Astrocyte (in vitro differentiated cells and primary cell): Measurements from ENCODE around the gene CADPS. TPM values are rescaled to one million over a fixed set of nuclear protein-coding genes. Genes with fewer than 3 reads are reported as not detected.

ENCODE experiments used
- DNase-seq: peaks from one replicate; pipeline ENCODE4 v3.0.0-alpha.2; 2010; ENCODE audit warnings: low read depth
- FAIRE-seq: peaks from 2 replicates; lab custom pipeline; 2011; peaks lifted over from hg19 to GRCh38; lab: Jason Lieb, UNC
- H2AFZ ChIP-seq: 2 replicates; pipeline ENCODE4 v1.6.0; 2012; ENCODE audit warnings: low read depth, low read length, inconsistent platforms
- H3K27ac ChIP-seq: 2 replicates; pipeline ENCODE4 v1.5.1; 2011; ENCODE audit warnings: low read depth, low read length, inconsistent platforms
- H3K27me3 ChIP-seq: 2 replicates; pipeline ENCODE4 v1.6.0; 2011; ENCODE audit warnings: low read length, inconsistent platforms; ENCODE audit not compliant: insufficient read depth
- H3K36me3 ChIP-seq: 2 replicates; pipeline ENCODE4 v1.5.1; 2011; ENCODE audit warnings: low read length, inconsistent platforms; ENCODE audit not compliant: insufficient read depth
- H3K4me1 ChIP-seq: 2 replicates; pipeline ENCODE4 v1.5.1; 2011; ENCODE audit warnings: low read length, inconsistent platforms; ENCODE audit not compliant: insufficient read depth
- H3K4me2 ChIP-seq: 2 replicates; pipeline ENCODE4 v1.6.0; 2012; ENCODE audit warnings: low read length, inconsistent platforms
- H3K4me3 ChIP-seq: 2 replicates; pipeline ENCODE4 v1.5.1; 2011; ENCODE audit warnings: low read depth, mild to moderate bottlenecking, low read length, inconsistent platforms; ENCODE audit not compliant: insufficient read depth
- H3K79me2 ChIP-seq: 2 replicates; pipeline ENCODE4 v1.6.0; 2012; ENCODE audit warnings: mild to moderate bottlenecking, low read length, inconsistent platforms; ENCODE audit not compliant: insufficient read depth
- H3K9ac ChIP-seq: 2 replicates; pipeline ENCODE4 v1.6.0; 2012; ENCODE audit warnings: mild to moderate bottlenecking, low read length, inconsistent platforms
- H3K9me3 ChIP-seq: 2 replicates; pipeline ENCODE4 v1.5.1; 2012; ENCODE audit warnings: low read depth, mild to moderate bottlenecking, low read length, inconsistent platforms; ENCODE audit not compliant: insufficient read depth
- H4K20me1 ChIP-seq: 2 replicates; pipeline ENCODE4 v1.6.0; 2012; ENCODE audit warnings: low read length, inconsistent platforms; ENCODE audit not compliant: insufficient read depth
- H3K27ac Mint-ChIP-seq: one replicate; pipeline ENCODE4 v1.8.0; 2021; ENCODE audit warnings: mild to moderate bottlenecking, mixed read lengths; ENCODE audit not compliant: unreplicated experiment
- H3K27me3 Mint-ChIP-seq: one replicate; pipeline ENCODE4 v1.8.0; 2021; ENCODE audit warnings: low read depth, mixed read lengths; ENCODE audit not compliant: unreplicated experiment
- H3K36me3 Mint-ChIP-seq: one replicate; pipeline ENCODE4 v1.8.0; 2021; ENCODE audit warnings: low read depth, mixed read lengths; ENCODE audit not compliant: unreplicated experiment
- H3K4me1 Mint-ChIP-seq: one replicate; pipeline ENCODE4 v1.8.0; 2021; ENCODE audit warnings: low read depth, mixed read lengths; ENCODE audit not compliant: unreplicated experiment
- H3K4me3 Mint-ChIP-seq: one replicate; pipeline ENCODE4 v1.8.0; 2021; ENCODE audit warnings: mild to moderate bottlenecking, moderate library complexity, mixed read lengths; ENCODE audit not compliant: unreplicated experiment
- H3K9me3 Mint-ChIP-seq: one replicate; pipeline ENCODE4 v1.8.0; 2021; ENCODE audit warnings: mild to moderate bottlenecking, mixed read lengths; ENCODE audit not compliant: unreplicated experiment
- CTCF ChIP-seq: IDR thresholded peaks from 2 replicates; pipeline ENCODE4 v1.5.1; 2011; ENCODE audit warnings: low read depth, mild to moderate bottlenecking, inconsistent platforms, low read length, moderate library complexity; ENCODE audit not compliant: insufficient read depth
- EZH2 ChIP-seq: IDR thresholded peaks from 2 replicates; pipeline ENCODE4 v1.6.1; 2012; ENCODE audit warnings: mild to moderate bottlenecking, low read length, inconsistent platforms; ENCODE audit not compliant: insufficient read depth
- total RNA-seq: library from RNA; stranded (reverse); gene quantifications from 2 replicates; pipeline ENCODE4 v1.2.1, GENCODE V29; 2021

The CADPS gene
- total RNA-seq, 1 donor from 2014 or later: 5.4 TPM

GRCh38 chr3:62570888-62571287, 304.3 kb downstream of the CADPS start:
- Histone ChIP-seq H3K4me1 (peaks cover 15% of the 10 kb centered on the region), H3K79me2 (no peaks in the 10 kb centered on the region), H3K9ac (no peak overlapping the region), H3K9me3 (no peaks in the 10 kb centered on the region), H3K36me3 (no peaks in the 10 kb centered on the region), H3K4me2 (no peak overlapping the region), H3K4me3 (no peak overlapping the region), H3K27me3 (no peaks in the 10 kb centered on the region), H3K27ac (no peak overlapping the region), H2AFZ (no peak overlapping the region), H4K20me1 (no peaks in the 10 kb centered on the region)
- Mint-ChIP-seq H3K36me3 (peaks cover 2% of the 10 kb centered on the region), H3K4me1 (peaks cover 21% of the 10 kb centered on the region), H3K9me3 (no peaks in the 10 kb centered on the region), H3K27ac (no peak overlapping the region), H3K4me3 (no peak overlapping the region), H3K27me3 (no peaks in the 10 kb centered on the region)
- DNase-seq: no peak
- no peak for TF ChIP-seq EZH2
- no peak for TF ChIP-seq CTCF
- FAIRE-seq: no peak

- FAIRE-seq (no peak), DNase-seq (no peak)
- Histone ChIP-seq H3K36me3 (no peaks in the 10 kb centered on the region), H3K79me2 (no peaks in the 10 kb centered on the region), H2AFZ (no peak overlapping the region), H3K27me3 (no peaks in the 10 kb centered on the region), H3K9ac (no peak overlapping the region), H3K9me3 (no peaks in the 10 kb centered on the region), H3K4me3 (no peak overlapping the region), H3K27ac (no peak overlapping the region), H3K4me1 (peaks cover 12% of the 10 kb centered on the region), H4K20me1 (no peaks in the 10 kb centered on the region), H3K4me2 (no peak overlapping the region)
- Mint-ChIP-seq H3K36me3 (peaks cover 2% of the 10 kb centered on the region), H3K4me1 (peaks cover 25% of the 10 kb centered on the region), H3K27ac (no peak overlapping the region), H3K9me3 (no peaks in the 10 kb centered on the region), H3K4me3 (no peak overlapping the region), H3K27me3 (no peaks in the 10 kb centered on the region)
- TF ChIP-seq EZH2 (no peak), CTCF (no peak)
Observed at GRCh38 chr3:62569609-62570008, 305.6 kb downstream of the CADPS start.

GRCh38 chr3:62567097-62568021, 307.9 kb downstream of the CADPS start:
- H3K4me1 Mint-ChIP-seq: peaks cover 31% of the 10 kb centered on the region
- H3K9ac ChIP-seq: peak overlapping the region; percentile 32
- H3K4me2 ChIP-seq: peak overlapping the region; percentile 53
- H3K36me3 Mint-ChIP-seq: peaks cover 2% of the 10 kb centered on the region
- H3K27ac Mint-ChIP-seq: no peak overlapping the region
- H2AFZ ChIP-seq: peak overlapping the region; percentile 54
- no peaks in the 10 kb centered on the region for H3K36me3 ChIP-seq
- H3K79me2 ChIP-seq: no peaks in the 10 kb centered on the region
- H3K4me3 ChIP-seq: no peak overlapping the region
- H3K9me3 ChIP-seq: no peaks in the 10 kb centered on the region
- no peaks in the 10 kb centered on the region for H3K9me3 Mint-ChIP-seq
- DNase-seq (peak; percentile 84), FAIRE-seq (no peak)
- TF ChIP-seq CTCF (no peak), EZH2 (no peak)
- H3K4me1 ChIP-seq: peaks cover 17% of the 10 kb centered on the region
- H3K27ac ChIP-seq: peak overlapping the region; percentile 32
- no peaks in the 10 kb centered on the region for H3K27me3 ChIP-seq
- no peaks in the 10 kb centered on the region for H3K27me3 Mint-ChIP-seq
- H4K20me1 ChIP-seq: no peaks in the 10 kb centered on the region
- no peak overlapping the region for H3K4me3 Mint-ChIP-seq
